Stimulated activated CD8-positive, alpha-beta memory T cell treated with anti-CD3 and anti-CD28 coated beads, Interleukin-12 subunit alpha, Interleukin-12 subunit beta, amount 100 ng/mL, for 24 hours (primary cell): ENCODE measurements around the gene FKBP2.

Experiments
- DNase-seq: peaks from one replicate; pipeline ENCODE4 v3.0.0-alpha.2; 2020; ENCODE audit errors: extremely low read depth

The FKBP2 gene

DNA sequence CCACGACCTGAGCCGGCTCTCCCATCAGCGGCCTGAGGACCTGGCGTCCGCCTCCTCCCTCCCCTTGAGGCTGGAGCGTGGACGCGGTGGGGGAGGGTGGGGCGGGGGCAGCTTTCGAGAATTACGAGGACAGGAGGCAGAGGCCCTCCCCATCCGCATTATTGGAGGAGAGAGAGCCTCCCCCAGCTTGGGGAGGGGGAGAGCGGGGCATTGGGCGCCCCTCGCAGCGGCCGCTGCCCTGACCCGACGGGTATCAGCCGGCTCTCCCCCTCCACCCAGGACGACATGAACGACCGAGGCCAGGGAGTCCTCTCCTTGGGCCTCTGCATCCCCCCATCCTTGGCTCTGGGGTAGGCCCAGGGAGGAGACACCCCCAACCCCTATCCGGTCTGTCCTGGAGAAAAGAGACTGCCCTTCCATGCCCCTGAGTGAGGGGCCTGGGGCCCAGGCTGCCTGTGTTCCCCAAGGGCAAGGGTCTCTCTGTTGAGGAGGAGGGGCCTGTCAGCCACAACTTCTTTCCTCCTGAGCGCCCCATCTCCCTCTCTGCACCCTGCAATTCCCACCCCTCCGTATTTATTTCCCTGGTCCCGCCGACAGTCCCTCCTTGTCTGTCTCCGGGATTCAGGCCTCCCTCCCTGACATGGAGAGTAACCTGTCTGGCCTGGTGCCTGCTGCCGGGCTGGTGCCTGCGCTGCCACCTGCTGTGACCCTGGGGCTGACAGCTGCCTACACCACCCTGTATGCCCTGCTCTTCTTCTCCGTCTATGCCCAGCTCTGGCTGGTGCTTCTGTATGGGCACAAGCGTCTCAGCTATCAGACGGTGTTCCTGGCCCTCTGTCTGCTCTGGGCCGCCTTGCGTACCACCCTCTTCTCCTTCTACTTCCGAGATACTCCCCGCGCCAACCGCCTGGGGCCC, 45.2 kb downstream of the FKBP2 start:
- DNase-seq, result no peak

DNA sequence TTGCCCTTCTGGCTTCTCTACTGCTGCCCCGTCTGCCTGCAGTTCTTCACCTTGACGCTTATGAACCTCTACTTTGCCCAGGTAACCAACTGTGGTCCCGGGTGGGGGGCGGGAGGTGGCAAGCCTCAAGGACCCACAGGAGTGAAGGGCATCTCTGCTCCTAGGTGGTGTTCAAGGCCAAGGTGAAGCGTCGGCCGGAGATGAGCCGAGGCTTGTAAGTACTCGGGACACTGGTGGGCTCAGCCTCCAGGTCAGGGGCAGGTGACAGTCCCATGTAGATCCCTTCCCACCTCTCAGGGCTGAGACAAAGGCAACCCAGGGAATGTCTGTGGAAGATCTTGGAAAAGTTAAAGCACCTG, 45.9 kb downstream of the FKBP2 start:
- no peak for DNase-seq

DNA sequence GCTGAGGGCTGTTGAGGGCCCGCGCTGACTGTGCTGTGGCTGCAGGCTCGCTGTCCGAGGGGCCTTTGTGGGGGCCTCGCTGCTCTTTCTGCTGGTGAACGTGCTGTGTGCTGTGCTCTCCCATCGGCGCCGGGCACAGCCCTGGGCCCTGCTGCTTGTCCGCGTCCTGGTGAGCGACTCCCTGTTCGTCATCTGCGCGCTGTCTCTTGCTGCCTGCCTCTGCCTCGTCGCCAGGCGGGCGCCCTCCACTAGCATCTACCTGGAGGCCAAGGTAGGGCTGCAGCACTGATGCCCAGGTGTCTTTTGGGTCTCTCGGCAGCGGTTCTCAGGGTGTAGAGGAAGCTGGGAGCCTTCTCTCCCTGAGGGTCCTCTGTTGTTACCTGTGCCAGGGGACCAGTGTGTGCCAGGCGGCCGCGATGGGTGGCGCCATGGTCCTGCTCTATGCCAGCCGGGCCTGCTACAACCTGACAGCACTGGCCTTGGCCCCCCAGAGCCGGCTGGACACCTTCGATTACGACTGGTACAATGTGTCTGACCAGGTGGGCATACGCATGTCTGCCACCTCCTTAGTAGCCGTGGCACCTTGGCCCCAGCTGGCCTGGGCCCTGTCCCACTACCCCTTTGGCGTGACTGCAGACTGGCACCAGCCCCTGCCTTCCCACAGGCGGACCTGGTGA, 46.9 kb downstream of the FKBP2 start:
- DNase-seq, result no peak

- no peak for DNase-seq
Observed at GRCh38 chr11:64288353-64288750, 47.5 kb downstream of the FKBP2 start.

DNA sequence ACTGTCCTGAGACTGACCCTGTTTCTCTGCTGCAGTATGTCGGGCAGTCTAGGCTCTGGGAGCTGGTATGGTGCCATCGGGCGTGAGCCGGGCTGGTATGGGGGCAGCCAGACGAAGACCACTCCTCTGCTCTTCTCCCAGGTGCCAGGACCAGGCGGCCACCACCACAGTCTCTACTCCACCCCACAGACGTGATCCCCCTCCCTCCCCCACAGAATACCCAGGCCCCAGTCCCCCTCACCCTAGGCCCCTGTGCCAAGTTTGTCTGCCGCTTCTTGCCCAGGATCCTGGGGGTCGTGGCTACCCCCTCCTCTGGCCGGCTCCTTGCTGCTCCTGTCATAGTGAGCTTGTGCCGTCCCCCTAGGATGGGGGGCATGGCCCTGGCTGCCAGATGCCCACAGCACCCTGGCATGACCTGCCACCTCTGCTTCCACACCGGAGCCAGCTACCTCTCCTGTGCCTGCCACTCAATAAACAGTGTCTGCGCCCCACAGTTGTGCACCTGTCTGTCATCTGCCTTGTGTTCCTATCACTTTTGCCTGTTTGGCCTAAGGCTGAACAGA, 48.2 kb downstream of the FKBP2 start:
- DNase-seq, result no peak

GRCh38 chr11:64290352-64291261, 49.7 kb downstream of the FKBP2 start:
- DNase-seq, result no peak

GRCh38 chr11:64291262-64291751, 50.4 kb downstream of the FKBP2 start, which contains the start of gene KCNK4:
TSS of gene KCNK4 (plus strand) at chr11:64291302. CDS start at chr11:64293019, 1,717 bp downstream.
- no peak for DNase-seq

- no peak for DNase-seq
Observed at GRCh38 chr11:64291752-64292459, 51.0 kb downstream of the FKBP2 start.

DNA sequence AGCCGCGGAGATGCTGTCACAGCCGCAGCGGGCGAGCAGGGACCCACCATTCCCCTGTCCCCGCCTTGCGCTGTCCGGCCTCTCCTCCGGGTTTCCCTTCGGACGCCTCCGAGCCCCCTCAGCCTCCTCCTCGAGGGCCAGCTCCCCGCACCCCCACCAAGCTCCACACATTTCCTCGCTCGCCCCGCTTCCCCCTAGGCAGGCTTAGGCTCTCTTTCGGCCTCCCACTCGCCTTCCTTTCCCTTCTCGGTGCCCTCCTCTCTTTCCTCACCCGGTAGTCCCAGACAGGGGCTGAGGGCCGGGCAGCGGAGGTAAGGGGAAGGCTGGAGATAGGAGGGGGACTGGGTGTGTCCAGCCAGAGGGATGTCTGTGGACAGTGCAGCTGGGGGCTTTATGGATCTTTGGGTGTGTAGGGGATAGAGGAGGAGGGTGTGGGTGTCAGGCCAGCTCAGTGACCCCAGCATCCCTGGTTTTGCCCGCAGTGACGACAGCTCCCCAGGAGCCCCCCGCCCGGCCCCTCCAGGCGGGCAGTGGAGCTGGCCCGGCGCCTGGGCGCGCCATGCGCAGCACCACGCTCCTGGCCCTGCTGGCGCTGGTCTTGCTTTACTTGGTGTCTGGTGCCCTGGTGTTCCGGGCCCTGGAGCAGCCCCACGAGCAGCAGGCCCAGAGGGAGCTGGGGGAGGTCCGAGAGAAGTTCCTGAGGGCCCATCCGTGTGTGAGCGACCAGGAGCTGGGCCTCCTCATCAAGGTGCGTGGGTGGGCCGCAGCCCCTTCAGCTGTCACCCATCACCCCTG, 51.8 kb downstream of the FKBP2 start:
- no peak for DNase-seq
